GM19438 (cell line): ENCODE results near the gene RECQL.
"Not testable (repeated sequence)": the region's sequence is repeated elsewhere in the genome, so short reads cannot be mapped to it uniquely, and the experiment has no call there.

Source experiments
- ATAC-seq: cut with Tn5 transposase; IDR thresholded peaks from one replicate; pipeline ENCODE4 v1.9.1; 2021; ENCODE audit warnings: low read depth; ENCODE audit not compliant: unreplicated experiment

RECQL gene

GRCh38 chr12:21429994-21430393, 71.4 kb downstream of the RECQL start:
- no peak for ATAC-seq

DNA sequence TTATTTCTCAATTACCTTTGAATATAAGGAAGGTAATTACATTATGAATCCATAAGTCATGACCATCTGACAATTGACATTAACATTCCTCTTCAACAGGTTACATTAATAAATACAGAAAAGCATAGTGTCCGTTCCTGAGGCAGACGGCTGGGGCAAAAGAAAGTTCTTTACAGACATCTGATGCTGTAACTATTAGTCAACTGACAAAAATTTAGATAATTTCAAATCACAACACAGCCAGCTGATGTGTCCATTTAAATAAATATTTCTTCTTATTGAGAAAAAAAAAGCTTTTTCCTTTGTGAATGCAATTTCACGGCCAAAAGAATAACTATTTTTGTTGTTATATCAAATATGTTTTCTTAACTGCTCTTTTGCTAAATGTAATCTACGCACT, 73.2 kb downstream of the RECQL start:
- no peak for ATAC-seq

- ATAC-seq: not testable (repeated sequence)
Observed at GRCh38 chr12:21419009-21419699, 82.3 kb downstream of the RECQL start.
